NB4 (cell line): ENCODE measurements around the gene OXNAD1.

Experiments
- DNase-seq: peaks from one replicate; pipeline ENCODE4 v3.0.0; 2010; ENCODE audit warnings: low read depth
- H3K4me3 ChIP-seq: one replicate; pipeline ENCODE4 v1.5.1; 2011; ENCODE audit warnings: mild to moderate bottlenecking, low read depth, low read length, moderate library complexity
- CTCF ChIP-seq: IDR thresholded peaks from one replicate; pipeline ENCODE4 v1.5.1; 2012; ENCODE audit warnings: low read depth, low read length
- MYC ChIP-seq: IDR thresholded peaks from 2 replicates; pipeline ENCODE4 v1.6.1; 2011; ENCODE audit warnings: low read depth, low read length
- POLR2A ChIP-seq: IDR thresholded peaks from 2 replicates; pipeline ENCODE4 v1.6.1; 2011; ENCODE audit warnings: mild to moderate bottlenecking; ENCODE audit not compliant: insufficient read length; ENCODE audit errors: extremely low read depth
- TF ChIP-seq, protein P1 (sequence below): IDR thresholded peaks from 2 replicates; pipeline ENCODE4 v1.6.1; 2011; ENCODE audit warnings: low read depth, low read length

The OXNAD1 gene, protein sequence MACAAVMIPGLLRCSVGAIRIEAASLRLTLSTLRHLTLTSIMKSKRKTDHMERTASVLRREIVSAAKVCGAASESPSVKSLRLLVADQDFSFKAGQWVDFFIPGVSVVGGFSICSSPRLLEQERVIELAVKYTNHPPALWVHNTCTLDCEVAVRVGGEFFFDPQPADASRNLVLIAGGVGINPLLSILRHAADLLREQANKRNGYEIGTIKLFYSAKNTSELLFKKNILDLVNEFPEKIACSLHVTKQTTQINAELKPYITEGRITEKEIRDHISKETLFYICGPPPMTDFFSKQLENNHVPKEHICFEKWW

DNA sequence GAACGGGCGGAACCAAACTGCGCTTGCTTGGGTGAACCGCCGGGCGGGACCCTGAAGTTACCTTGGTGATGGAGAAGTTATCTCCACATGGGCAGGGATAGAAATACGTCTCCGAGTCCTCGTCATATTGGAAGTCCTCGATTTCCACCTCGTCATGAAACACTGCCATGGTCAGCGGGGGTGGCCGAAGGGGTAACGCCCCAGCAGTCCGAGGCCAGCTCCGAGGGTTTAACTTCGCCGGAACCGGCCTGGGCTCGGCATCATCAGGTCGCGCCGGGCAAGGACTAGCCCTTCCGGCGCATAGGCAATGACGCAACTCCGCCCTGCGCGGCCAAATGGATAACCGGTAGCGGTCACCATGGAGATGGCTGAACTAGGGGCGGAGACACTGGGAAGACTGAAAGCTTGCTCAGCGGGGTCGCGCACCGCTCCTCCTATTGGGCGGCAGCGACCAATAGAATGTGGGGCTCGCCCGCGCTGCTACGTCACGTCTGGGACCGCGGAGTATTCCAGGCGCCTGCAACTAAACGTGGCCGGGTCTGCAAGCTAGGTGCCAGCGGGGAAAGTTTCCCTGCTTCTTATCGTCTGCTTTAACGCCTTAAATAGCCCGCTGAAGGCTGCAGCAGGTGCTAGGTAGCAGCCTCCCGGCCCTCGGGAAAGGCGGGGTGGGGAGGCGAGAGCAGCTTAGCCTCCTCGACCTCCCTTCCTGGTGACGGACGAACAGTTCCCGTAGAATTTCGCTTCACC lies at the start of gene OXNAD1, which contains the start of gene DPH3:
TSS of gene OXNAD1 (plus strand) at position 505 of the 747 bp plus-strand sequence. CDS start 5,741 bp downstream, outside the sequence.
TSS of gene DPH3 (minus strand) at position 236 of the 747 bp plus-strand sequence. CDS start at position 169, 67 bp downstream.
- H3K4me3 ChIP-seq = peak within 1 kb of the TSS; percentile 100
- TF ChIP-seq, protein P1, sequence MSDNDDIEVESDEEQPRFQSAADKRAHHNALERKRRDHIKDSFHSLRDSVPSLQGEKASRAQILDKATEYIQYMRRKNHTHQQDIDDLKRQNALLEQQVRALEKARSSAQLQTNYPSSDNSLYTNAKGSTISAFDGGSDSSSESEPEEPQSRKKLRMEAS = peak; percentile 53; the same call in 1 of the 2 replicates
- peak; percentile 86 for TF ChIP-seq POLR2A
- TF ChIP-seq MYC = peak; percentile 57; the same call in 1 of the 2 replicates
- no peak for TF ChIP-seq CTCF
- peak; percentile 99 for DNase-seq

DNA sequence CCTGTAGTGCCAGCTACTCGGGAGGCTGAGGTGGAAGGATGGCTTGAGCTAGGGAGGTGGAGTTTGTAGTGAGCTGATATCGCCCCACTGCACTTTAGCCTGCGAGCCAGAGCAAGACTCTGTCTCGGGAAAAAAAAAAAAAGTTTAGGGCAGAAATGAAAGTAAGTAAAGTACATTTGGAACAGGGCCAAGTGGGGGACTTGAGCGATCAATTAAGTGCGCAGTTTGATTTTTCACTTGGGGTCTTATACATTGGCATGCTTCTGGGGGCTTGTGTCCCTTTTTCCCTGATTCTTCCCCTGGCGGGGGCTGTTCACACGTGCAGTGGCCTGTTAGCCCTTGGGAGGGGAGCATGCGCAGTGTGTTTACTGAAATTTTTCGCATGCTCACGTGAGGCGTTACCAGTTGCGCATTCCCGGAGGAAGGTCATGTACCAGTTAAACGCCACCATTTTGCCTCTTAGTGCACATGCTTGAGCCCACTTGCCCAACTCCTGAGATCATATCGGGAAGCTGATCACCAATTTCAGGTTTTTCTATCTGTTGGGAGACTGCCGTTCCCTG lies 48.6 kb upstream of the OXNAD1 start:
- no peak overlapping the region for H3K4me3 ChIP-seq
- TF ChIP-seq CTCF = no peak
- TF ChIP-seq, protein P1 = no peak
- no peak for TF ChIP-seq POLR2A
- TF ChIP-seq MYC = no peak
- DNase-seq = no peak

DNA sequence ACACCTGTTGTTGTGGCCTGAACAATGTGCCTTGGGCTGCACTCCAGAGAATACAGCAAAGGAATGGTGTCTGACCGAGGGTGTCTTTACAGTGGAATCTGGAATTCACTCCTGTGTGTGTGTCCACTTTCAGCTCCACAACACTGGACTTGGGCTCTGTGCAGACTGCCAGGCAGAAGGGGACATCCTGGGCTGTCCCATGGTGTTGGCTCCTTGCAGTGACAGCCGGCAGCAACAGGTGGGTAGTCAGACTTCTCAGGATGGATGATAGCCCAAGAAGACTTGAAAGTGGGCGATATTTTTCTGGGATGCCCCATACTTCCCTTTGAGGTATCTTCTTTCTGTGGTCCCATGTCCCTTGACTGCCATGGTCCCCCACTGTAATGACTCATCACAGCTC lies 45.2 kb upstream of the OXNAD1 start:
- no peak for DNase-seq
- TF ChIP-seq MYC (no peak), CTCF (no peak), POLR2A (no peak)
- TF ChIP-seq, protein P1 = no peak
- no peak overlapping the region for H3K4me3 ChIP-seq

DNA sequence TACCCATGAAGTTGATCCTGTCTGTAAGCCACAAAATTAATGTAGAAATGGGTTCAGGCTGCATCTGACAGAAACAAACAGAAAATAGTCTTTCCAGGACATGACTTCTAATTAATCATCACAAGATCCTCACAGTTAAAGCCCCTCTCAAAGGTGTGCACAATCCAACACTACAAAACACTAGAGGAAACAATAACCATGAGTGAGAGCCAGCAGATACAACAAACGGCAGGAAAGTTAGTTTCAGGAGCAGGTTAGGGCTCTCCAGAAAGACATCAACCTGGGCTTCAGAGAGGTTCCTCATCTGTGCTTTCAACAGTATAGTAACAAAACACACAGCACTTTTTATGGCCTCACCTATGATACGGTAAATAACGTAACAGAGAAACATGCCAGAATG lies 43.0 kb upstream of the OXNAD1 start:
- DNase-seq = no peak
- H3K4me3 ChIP-seq = no peak overlapping the region
- TF ChIP-seq CTCF (no peak), MYC (no peak), POLR2A (no peak)
- TF ChIP-seq, protein P1 = no peak

DNA sequence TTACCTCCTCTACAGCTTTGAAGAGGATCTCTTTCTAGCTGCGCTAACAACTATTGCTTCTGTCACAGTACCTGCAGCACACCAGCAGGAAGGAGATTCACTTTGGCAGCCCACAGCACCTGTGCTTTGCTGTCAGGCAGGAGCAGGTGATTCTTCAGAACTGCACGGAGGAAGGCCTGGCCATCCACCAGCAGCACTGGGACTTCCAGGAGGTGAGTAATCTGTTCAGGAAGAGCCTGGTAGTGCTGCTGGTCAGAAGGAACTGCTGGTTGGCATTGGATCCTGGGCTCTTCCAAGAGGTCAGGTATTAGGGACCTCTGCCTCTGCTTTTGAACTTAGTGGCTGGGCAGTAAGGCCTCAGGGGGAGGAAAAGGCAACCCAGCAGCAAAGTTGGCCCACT lies 42.5 kb upstream of the OXNAD1 start:
- no peak overlapping the region for H3K4me3 ChIP-seq
- DNase-seq = no peak
- TF ChIP-seq CTCF (no peak), MYC (no peak), POLR2A (no peak)
- TF ChIP-seq, protein P1 = no peak
